ENCODE data around the gene ZNF536. TPM values are rescaled to one million over a fixed set of nuclear protein-coding genes. Genes with fewer than 3 reads are reported as not detected.

Gene ZNF536
- total RNA-seq, 6 donors from 2014 or later = 0.34 to 0.78 (median 0.71) TPM; not detected in 2

GRCh38 chr19:30522341-30522740 lies 150.2 kb downstream of the ZNF536 start:
- 27 to 36% methylated on average over 4 of the region's 4 CpGs for WGBS, 2 donors
- ATAC-seq (ENCODE audit: low FRiP score in 2 of 2) (no peak), DNase-seq (no peak)
- H3K4me1 ChIP-seq = no peaks in the 10 kb centered on the region
- H3K9me3 ChIP-seq = no peaks in the 10 kb centered on the region
- H3K4me3 ChIP-seq = no peak overlapping the region
- H3K36me3 ChIP-seq = no peaks in the 10 kb centered on the region
- H3K27ac ChIP-seq = no peak overlapping the region
- TF ChIP-seq POLR2AphosphoS5 (IDR thresholded peaks at IDR 0.05) = no peak
- TF ChIP-seq POLR2A (IDR thresholded peaks at IDR 0.05) = no peak
- no peak for TF ChIP-seq CTCF (IDR thresholded peaks at IDR 0.05)
- no peak for TF ChIP-seq EP300 (IDR thresholded peaks at IDR 0.05)
- H3K27me3 ChIP-seq = no peaks in the 10 kb centered on the region

GRCh38 chr19:30523791-30524190 lies 151.6 kb downstream of the ZNF536 start:
- WGBS, 2 donors = 75% methylated on average over 8 to 10 of the region's 10 CpGs
- Histone ChIP-seq H3K4me1 (no peaks in the 10 kb centered on the region), H3K36me3 (no peaks in the 10 kb centered on the region), H3K27ac (no peak overlapping the region), H3K4me3 (no peak overlapping the region), H3K9me3 (no peaks in the 10 kb centered on the region), H3K27me3 (no peaks in the 10 kb centered on the region)
- DNase-seq (peak in 1 of 2 donors; percentile 55), ATAC-seq (ENCODE audit: low FRiP score in 2 of 2) (no peak)
- TF ChIP-seq EP300 (IDR thresholded peaks at IDR 0.05) = no peak
- TF ChIP-seq CTCF (IDR thresholded peaks at IDR 0.05) = no peak
- TF ChIP-seq POLR2AphosphoS5 (IDR thresholded peaks at IDR 0.05) = no peak
- no peak for TF ChIP-seq POLR2A (IDR thresholded peaks at IDR 0.05)

GRCh38 chr19:30525383-30525782 lies 153.2 kb downstream of the ZNF536 start:
- H3K27me3 ChIP-seq = no peaks in the 10 kb centered on the region
- H3K36me3 ChIP-seq = no peaks in the 10 kb centered on the region
- H3K27ac ChIP-seq = no peak overlapping the region
- 81% methylated on average over 7 of the region's 7 CpGs for WGBS, 2 donors
- no peaks in the 10 kb centered on the region for H3K4me1 ChIP-seq
- H3K9me3 ChIP-seq = no peaks in the 10 kb centered on the region
- no peak overlapping the region for H3K4me3 ChIP-seq
- DNase-seq (no peak), ATAC-seq (ENCODE audit: low FRiP score in 2 of 2) (no peak)
- TF ChIP-seq CTCF (IDR thresholded peaks at IDR 0.05) = no peak
- TF ChIP-seq POLR2A (IDR thresholded peaks at IDR 0.05) = no peak
- no peak for TF ChIP-seq EP300 (IDR thresholded peaks at IDR 0.05)
- no peak for TF ChIP-seq POLR2AphosphoS5 (IDR thresholded peaks at IDR 0.05)

GRCh38 chr19:30528919-30529318 lies 156.7 kb downstream of the ZNF536 start:
- no peak for TF ChIP-seq EP300 (IDR thresholded peaks at IDR 0.05)
- no peak for TF ChIP-seq POLR2AphosphoS5 (IDR thresholded peaks at IDR 0.05)
- no peak for TF ChIP-seq POLR2A (IDR thresholded peaks at IDR 0.05)
- no peak for TF ChIP-seq CTCF (IDR thresholded peaks at IDR 0.05)
- no peak for DNase-seq
- Histone ChIP-seq H3K4me3 (no peak overlapping the region), H3K4me1 (no peaks in the 10 kb centered on the region), H3K9me3 (no peaks in the 10 kb centered on the region), H3K27ac (no peak overlapping the region), H3K36me3 (no peaks in the 10 kb centered on the region), H3K27me3 (no peaks in the 10 kb centered on the region)
- ATAC-seq (ENCODE audit: low FRiP score in 2 of 2) = no peak
- WGBS, 2 donors = 83 to 88% methylated on average over 8 of the region's 8 CpGs

- Histone ChIP-seq H3K27ac (no peak overlapping the region), H3K27me3 (no peaks in the 10 kb centered on the region), H3K9me3 (no peaks in the 10 kb centered on the region), H3K4me3 (no peak overlapping the region), H3K4me1 (no peaks in the 10 kb centered on the region), H3K36me3 (no peaks in the 10 kb centered on the region)
- ATAC-seq (ENCODE audit: low FRiP score in 2 of 2) (peak in 1 of 2 donors; percentile 44), DNase-seq (no peak)
- TF ChIP-seq CTCF (IDR thresholded peaks at IDR 0.05) = no peak
- no peak for TF ChIP-seq EP300 (IDR thresholded peaks at IDR 0.05)
- TF ChIP-seq POLR2A (IDR thresholded peaks at IDR 0.05) = no peak
- no peak for TF ChIP-seq POLR2AphosphoS5 (IDR thresholded peaks at IDR 0.05)
- 68 to 85% methylated on average over 3 of the region's 3 CpGs for WGBS, 2 donors
Observed at GRCh38 chr19:30529876-30530275, 157.7 kb downstream of the ZNF536 start.
